WI38 (cell line): ENCODE measurements around the gene B4GALT6.

Source experiments
- H3K4me3 ChIP-seq: 2 replicates; pipeline ENCODE4 v1.5.1; 2011; ENCODE audit warnings: low read depth, mild to moderate bottlenecking, control low read depth, low read length
- TF ChIP-seq, protein P1 (sequence below): IDR thresholded peaks from 2 replicates; pipeline ENCODE4 v1.5.1; 2012; ENCODE audit warnings: low read depth, mild to moderate bottlenecking, control low read depth, low read length

Gene B4GALT6

DNA sequence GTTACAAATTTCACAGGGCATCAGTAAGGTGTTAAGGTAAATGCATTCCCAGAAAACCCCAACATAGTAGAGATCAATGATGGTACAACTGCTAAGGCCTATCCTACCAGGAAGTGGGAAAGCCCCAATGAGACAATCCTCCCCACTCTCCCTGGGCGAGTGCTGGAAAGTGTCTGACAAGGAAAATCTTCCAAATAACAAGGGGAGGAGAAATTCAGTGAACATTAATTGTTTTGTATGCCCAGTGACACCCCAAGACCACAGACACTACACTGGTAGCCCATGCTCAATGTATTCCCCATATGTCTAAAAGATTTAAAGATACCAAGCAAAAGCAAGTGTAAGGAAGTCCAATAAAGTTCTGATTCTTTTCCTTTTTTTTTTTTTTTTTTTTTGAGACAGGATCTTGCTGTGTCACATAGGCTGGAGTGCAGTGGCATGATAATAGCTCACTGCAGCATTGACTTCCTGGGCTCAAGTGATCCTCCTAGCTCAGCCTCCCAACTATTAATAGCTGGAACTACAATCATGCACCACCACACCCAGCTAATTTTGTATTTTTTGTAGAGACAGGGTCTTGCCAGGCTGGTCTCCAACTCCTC lies 24.7 kb downstream of the B4GALT6 start:
- no peak overlapping the region for H3K4me3 ChIP-seq
- TF ChIP-seq, protein P1, sequence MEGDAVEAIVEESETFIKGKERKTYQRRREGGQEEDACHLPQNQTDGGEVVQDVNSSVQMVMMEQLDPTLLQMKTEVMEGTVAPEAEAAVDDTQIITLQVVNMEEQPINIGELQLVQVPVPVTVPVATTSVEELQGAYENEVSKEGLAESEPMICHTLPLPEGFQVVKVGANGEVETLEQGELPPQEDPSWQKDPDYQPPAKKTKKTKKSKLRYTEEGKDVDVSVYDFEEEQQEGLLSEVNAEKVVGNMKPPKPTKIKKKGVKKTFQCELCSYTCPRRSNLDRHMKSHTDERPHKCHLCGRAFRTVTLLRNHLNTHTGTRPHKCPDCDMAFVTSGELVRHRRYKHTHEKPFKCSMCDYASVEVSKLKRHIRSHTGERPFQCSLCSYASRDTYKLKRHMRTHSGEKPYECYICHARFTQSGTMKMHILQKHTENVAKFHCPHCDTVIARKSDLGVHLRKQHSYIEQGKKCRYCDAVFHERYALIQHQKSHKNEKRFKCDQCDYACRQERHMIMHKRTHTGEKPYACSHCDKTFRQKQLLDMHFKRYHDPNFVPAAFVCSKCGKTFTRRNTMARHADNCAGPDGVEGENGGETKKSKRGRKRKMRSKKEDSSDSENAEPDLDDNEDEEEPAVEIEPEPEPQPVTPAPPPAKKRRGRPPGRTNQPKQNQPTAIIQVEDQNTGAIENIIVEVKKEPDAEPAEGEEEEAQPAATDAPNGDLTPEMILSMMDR = no peak

DNA sequence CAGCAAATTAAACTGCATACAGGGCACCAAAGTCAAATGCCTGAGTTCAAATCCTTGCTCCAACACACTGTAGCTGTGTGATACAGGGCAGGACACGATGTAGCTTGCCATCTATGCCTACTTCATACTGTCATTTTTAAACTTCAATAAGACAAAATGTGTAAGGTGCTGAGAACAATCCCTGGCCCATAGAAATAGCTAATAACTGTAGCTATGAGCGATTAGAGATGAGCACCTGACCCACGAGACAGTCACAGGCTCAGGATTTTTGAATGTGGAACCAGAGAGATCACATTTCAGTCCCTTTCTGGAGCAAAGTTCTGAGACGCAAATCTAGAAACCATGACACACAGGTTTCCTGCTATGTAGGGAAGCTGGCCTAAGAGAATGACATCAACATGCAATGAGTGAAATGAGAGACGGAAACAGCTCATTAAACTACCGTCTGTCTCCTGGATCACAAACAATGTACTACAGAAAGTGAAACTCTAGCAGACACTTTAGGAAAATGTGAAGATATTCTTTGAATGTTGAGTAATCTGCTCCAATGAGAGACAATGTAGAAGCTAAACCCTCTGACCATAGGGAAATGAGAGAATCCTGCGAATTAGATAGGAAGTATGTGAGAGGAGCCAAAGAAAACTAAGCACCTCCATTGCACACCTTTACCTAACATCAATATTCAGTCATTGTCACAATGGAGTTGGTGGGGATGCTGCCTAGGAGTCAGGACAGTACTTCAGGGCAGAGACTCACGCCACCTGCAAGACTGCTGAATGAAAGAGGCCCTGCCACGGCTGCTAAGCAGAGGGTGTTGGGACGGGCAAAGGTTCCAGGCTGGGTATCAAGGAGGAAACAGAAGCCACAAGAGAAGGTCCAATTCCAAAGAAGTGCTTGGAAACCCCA lies 25.5 kb downstream of the B4GALT6 start:
- TF ChIP-seq, protein P1 = no peak
- H3K4me3 ChIP-seq = no peak overlapping the region

DNA sequence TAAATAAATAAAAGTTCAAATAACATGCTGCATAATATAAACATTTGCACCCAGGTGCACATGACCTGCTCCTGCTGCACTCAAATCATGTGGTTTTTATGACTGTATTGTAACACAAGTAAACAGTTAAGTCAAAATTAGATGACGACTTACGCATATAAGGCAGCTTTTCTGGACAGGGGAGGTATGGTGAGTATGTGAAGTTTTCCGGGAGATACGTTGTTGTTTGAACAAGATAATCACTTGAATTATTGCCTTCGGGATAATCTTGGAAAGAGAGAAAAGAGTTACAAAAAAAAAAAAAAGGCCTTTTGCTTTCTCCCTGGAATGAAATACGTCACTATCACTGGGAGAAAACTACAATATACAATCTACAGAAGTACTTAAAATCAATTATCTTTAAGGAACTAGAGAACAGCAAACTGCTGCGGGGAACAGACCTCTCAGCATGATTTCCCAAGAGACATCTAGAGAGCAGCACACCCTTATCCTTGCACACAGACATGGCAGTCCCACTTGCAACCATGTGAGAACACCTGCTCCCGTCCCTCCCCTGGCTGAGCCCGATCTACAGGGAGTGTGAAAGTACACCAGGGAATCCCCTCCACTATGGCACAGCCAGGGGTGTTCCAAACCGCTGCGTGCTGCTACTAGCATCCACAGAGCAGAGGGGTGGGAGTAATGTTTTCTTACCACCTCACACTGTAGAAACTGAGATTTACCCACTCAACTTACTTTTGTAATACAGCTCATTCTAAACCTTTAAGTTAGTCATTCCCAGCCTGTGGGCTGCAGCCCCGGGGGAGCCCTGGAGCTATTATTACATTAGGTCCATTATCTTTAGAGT lies 26.3 kb downstream of the B4GALT6 start:
- H3K4me3 ChIP-seq = no peak overlapping the region
- TF ChIP-seq, protein P1 = no peak

DNA sequence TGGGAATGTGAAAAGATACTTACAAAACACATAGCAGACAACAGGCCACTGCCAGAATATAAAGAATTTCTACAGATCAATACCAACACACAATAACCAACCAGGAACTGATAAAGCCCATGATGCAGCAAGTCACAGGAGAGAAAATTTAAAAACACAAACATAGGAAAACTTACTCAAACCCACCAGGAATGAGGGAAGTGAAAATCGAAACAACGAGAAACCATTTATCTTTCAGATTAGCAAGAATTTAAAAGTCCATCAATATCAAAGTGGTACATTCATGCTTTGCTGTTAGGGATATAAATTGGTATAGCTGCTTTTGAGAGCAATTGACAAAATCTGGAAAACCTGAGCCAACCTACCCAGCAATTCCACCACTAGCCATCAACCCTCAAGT lies 27.6 kb downstream of the B4GALT6 start:
- no peak overlapping the region for H3K4me3 ChIP-seq
- TF ChIP-seq, protein P1 = no peak

DNA sequence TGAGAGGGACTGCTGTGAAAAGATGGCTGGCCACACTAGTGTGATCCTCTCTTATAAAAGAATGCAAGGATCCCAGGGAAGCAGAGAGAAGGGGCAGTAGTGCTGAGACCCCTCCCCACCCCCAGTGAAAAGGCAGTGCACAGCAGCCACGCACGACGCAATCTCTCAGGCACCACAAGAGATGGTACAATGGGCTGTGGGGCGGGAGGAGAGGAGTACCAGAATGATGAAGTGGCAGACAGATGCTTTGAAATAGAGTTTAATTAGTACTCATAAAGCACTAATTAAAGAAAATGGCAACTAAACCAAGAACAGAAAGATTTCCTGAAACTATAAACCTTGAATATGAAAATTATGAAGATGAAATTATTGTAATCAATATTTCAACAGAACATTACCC lies 29.0 kb downstream of the B4GALT6 start:
- H3K4me3 ChIP-seq = no peak overlapping the region
- TF ChIP-seq, protein P1 = no peak

DNA sequence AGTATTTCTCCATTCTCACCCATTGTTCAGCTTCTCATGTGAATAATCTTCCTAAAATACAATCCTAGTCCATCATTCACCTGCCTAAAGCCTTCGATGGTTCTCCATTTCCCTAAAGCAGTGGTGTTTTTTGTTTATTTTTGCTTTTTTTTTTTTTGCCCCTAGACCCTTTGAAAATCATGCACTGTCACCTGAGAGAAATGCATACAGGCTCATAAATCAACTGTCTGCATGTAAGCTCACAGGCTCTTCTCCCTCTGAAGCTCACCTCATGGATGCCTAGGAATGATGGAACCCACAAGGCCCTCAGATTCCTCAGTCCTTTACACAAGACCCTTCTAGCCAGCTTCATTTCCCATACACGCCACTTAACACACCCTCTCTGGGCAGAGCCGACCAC lies 31.5 kb downstream of the B4GALT6 start:
- H3K4me3 ChIP-seq = no peak overlapping the region
- TF ChIP-seq, protein P1 = no peak

DNA sequence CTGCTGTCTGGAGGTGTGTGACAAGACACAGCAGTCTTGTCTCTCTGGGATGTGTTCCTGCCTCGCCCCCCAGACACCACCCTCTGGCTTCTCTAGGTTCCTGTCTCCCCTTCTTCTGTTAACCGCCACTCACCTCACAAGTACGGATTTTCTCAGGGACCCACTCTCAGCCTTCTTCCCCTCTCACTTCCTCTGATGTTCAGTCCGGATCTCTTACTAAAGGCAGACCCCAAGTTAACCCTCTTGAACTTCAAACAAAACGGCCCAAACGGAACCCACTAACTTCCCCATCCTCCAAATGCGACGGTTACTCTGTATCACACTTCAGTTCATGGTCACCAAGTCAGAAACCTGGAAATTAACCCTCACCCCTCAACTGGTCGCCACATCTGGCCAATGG lies 32.0 kb downstream of the B4GALT6 start:
- no peak overlapping the region for H3K4me3 ChIP-seq
- TF ChIP-seq, protein P1 = no peak
